DOHH2 (cell line): ENCODE results near the gene MED13L.

ENCODE experiments used
- CTCF ChIP-seq: fragments of 200-600 bp; sonication (generic); IDR thresholded peaks from one replicate; pipeline ENCODE4 v1.5.1; 2014; ENCODE audit warnings: antibody characterized with exemption, mild to moderate bottlenecking, low read depth, low read length; ENCODE audit not compliant: poor library complexity, severe bottlenecking
- EZH2phosphoT487 ChIP-seq: fragments of 200-600 bp; sonication (generic); IDR thresholded peaks from 2 replicates; pipeline ENCODE4 v1.6.1; 2017; ENCODE audit warnings: borderline replicate concordance, mild to moderate bottlenecking, antibody characterized with exemption, low read length, moderate library complexity, mixed read lengths

GRCh38 chr12:116302166-116303058 is 24.9 kb upstream of the MED13L start:
- TF ChIP-seq CTCF = no peak
- TF ChIP-seq EZH2phosphoT487 = no peak
